HepG2 (cell line): ENCODE data around the gene ID4. TPM values are rescaled to one million over a fixed set of nuclear protein-coding genes. Genes with fewer than 3 reads are reported as not detected.

Source experiments
- CC2D1A ChIP-seq: sonication (generic); formaldehyde crosslinking; IDR thresholded peaks from 2 replicates; pipeline ENCODE4 v1.8.1; 2023; ENCODE audit warnings: mild to moderate bottlenecking, missing genetic modification reagents
- HDAC2 ChIP-seq: sonication (generic); formaldehyde crosslinking; IDR thresholded peaks from 2 replicates; pipeline ENCODE4 v1.4.0; 2020; ENCODE audit warnings: missing genetic modification reagents
- KMT2A ChIP-seq: sonication (generic); formaldehyde crosslinking; IDR thresholded peaks from 2 replicates; pipeline ENCODE4 v1.4.0; 2020; ENCODE audit warnings: missing genetic modification reagents
- ZFP90 ChIP-seq: sonication (generic); formaldehyde crosslinking; IDR thresholded peaks from 2 replicates; pipeline ENCODE4 v1.8.0; 2022; ENCODE audit warnings: missing genetic modification reagents, mild to moderate bottlenecking, inconsistent platforms, borderline replicate concordance
- ZNF780A ChIP-seq: sonication (generic); formaldehyde crosslinking; IDR thresholded peaks from 2 replicates; pipeline ENCODE4 v1.8.0; 2022; ENCODE audit warnings: mild to moderate bottlenecking, missing genetic modification reagents, moderate library complexity
- polyA plus RNA-seq, 8 experiments: library from polyadenylated mRNA; depleted of rRNA in 3 of 8; stranded (reverse) in 7 of 8; unstranded in 1 of 8; fragments of >200 nt; fragmentation: Illumina TruSeq in 4 of 8; extraction: Trizol in 4 of 8; gene quantifications; 2 replicates each; pipeline versions ENCODE4 v1.2.1 to v1.2.3, GENCODE V29; 2011 to 2016; ENCODE audit warnings: low read depth in 4 of 8, missing spikeins in 1 of 8, mixed read lengths in 1 of 8; ENCODE audit not compliant: insufficient read depth in 1 of 8
- total RNA-seq, 5 experiments: library from RNA; depleted of rRNA; stranded (reverse); fragments of >200 nt; fragmentation: Illumina TruSeq; extraction: Trizol; gene quantifications; 2 replicates each; pipeline ENCODE4 v1.2.3, GENCODE V29; 2016; ENCODE audit warnings: low read depth in 1 of 5
- TF ChIP-seq, protein P1 (sequence below): IDR thresholded peaks from 2 replicates; pipeline ENCODE4 v1.6.1; 2012; ENCODE audit warnings: low read length, improper control_type of control experiment
- TF ChIP-seq, protein P2 (sequence below): IDR thresholded peaks from 2 replicates; pipeline ENCODE4 v1.4.0; 2020; ENCODE audit warnings: mild to moderate bottlenecking, missing genetic modification reagents

Gene ID4
- total and polyA plus RNA-seq, 2 of the 13 experiments (the other 11 are each of a cell fraction or from before 2014, with no cell fraction given): 0.20 to 0.44 TPM

- TF ChIP-seq, protein P1, sequence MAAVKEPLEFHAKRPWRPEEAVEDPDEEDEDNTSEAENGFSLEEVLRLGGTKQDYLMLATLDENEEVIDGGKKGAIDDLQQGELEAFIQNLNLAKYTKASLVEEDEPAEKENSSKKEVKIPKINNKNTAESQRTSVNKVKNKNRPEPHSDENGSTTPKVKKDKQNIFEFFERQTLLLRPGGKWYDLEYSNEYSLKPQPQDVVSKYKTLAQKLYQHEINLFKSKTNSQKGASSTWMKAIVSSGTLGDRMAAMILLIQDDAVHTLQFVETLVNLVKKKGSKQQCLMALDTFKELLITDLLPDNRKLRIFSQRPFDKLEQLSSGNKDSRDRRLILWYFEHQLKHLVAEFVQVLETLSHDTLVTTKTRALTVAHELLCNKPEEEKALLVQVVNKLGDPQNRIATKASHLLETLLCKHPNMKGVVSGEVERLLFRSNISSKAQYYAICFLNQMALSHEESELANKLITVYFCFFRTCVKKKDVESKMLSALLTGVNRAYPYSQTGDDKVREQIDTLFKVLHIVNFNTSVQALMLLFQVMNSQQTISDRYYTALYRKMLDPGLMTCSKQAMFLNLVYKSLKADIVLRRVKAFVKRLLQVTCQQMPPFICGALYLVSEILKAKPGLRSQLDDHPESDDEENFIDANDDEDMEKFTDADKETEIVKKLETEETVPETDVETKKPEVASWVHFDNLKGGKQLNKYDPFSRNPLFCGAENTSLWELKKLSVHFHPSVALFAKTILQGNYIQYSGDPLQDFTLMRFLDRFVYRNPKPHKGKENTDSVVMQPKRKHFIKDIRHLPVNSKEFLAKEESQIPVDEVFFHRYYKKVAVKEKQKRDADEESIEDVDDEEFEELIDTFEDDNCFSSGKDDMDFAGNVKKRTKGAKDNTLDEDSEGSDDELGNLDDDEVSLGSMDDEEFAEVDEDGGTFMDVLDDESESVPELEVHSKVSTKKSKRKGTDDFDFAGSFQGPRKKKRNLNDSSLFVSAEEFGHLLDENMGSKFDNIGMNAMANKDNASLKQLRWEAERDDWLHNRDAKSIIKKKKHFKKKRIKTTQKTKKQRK: no peak
- TF ChIP-seq ZFP90 (CRISPR knock-in tag) (no peak), HDAC2 (CRISPR knock-in tag) (no peak), KMT2A (CRISPR knock-in tag) (no peak), ZNF780A (CRISPR knock-in tag) (no peak), CC2D1A (CRISPR knock-in tag) (no peak)
- TF ChIP-seq, protein P2, sequence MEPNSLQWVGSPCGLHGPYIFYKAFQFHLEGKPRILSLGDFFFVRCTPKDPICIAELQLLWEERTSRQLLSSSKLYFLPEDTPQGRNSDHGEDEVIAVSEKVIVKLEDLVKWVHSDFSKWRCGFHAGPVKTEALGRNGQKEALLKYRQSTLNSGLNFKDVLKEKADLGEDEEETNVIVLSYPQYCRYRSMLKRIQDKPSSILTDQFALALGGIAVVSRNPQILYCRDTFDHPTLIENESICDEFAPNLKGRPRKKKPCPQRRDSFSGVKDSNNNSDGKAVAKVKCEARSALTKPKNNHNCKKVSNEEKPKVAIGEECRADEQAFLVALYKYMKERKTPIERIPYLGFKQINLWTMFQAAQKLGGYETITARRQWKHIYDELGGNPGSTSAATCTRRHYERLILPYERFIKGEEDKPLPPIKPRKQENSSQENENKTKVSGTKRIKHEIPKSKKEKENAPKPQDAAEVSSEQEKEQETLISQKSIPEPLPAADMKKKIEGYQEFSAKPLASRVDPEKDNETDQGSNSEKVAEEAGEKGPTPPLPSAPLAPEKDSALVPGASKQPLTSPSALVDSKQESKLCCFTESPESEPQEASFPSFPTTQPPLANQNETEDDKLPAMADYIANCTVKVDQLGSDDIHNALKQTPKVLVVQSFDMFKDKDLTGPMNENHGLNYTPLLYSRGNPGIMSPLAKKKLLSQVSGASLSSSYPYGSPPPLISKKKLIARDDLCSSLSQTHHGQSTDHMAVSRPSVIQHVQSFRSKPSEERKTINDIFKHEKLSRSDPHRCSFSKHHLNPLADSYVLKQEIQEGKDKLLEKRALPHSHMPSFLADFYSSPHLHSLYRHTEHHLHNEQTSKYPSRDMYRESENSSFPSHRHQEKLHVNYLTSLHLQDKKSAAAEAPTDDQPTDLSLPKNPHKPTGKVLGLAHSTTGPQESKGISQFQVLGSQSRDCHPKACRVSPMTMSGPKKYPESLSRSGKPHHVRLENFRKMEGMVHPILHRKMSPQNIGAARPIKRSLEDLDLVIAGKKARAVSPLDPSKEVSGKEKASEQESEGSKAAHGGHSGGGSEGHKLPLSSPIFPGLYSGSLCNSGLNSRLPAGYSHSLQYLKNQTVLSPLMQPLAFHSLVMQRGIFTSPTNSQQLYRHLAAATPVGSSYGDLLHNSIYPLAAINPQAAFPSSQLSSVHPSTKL (CRISPR knock-in tag): no peak
Measured at GRCh38 chr6:19818805-19819204, 18.4 kb upstream of the ID4 start (continued).
